ENCODE results near the gene RYR1. TPM values are rescaled to one million over a fixed set of nuclear protein-coding genes. Genes with fewer than 3 reads are reported as not detected.

RYR1 gene
- total and polyA plus RNA-seq, 2 of the 8 experiments (the other 6 are each of a cell fraction or from before 2014, with no cell fraction given), result 5.8 to 11.8 TPM

Other genes starting within 250 kb of the RYR1 start
- gene DPF1, start 209.5 kb upstream of the RYR1 start, total RNA-seq (2021; fragmentation: NEBNext Ultra II Directional; extraction: Animal tissue kit (Norgen Biotek cat#: 25700)), result 15.2 and 15.6 TPM in 2 replicates
- gene DPF1, start 209.5 kb upstream of the RYR1 start, polyA plus RNA-seq (2011; rRNA removed), result 12.9 and 20.9 TPM in 2 replicates
- 21.8 and 26.3 TPM in 2 replicates for gene PPP1R14A, start 177.3 kb upstream of the RYR1 start, total RNA-seq (2021; fragmentation: NEBNext Ultra II Directional; extraction: Animal tissue kit (Norgen Biotek cat#: 25700))
- 13.6 and 20.7 TPM in 2 replicates for gene PPP1R14A, start 177.3 kb upstream of the RYR1 start, polyA plus RNA-seq (2011; rRNA removed)
- gene SPINT2, start 169.1 kb upstream of the RYR1 start, total RNA-seq (2021; fragmentation: NEBNext Ultra II Directional; extraction: Animal tissue kit (Norgen Biotek cat#: 25700)), result 296 and 303 TPM in 2 replicates
- 294 and 376 TPM in 2 replicates for gene SPINT2, start 169.1 kb upstream of the RYR1 start, polyA plus RNA-seq (2011; rRNA removed)
- gene C19orf33, start 129.4 kb upstream of the RYR1 start, total RNA-seq (2021; fragmentation: NEBNext Ultra II Directional; extraction: Animal tissue kit (Norgen Biotek cat#: 25700)), result 4.4 and 6.0 TPM in 2 replicates
- 36.0 and 44.3 TPM in 2 replicates for gene C19orf33, start 129.4 kb upstream of the RYR1 start, polyA plus RNA-seq (2011; rRNA removed)
- gene YIF1B, start 117.7 kb upstream of the RYR1 start, total RNA-seq (2021; fragmentation: NEBNext Ultra II Directional; extraction: Animal tissue kit (Norgen Biotek cat#: 25700)), result 89.6 and 94.3 TPM in 2 replicates
- gene YIF1B, start 117.7 kb upstream of the RYR1 start, polyA plus RNA-seq (2011; rRNA removed), result 305 and 441 TPM in 2 replicates
- 13.3 and 14.1 TPM in 2 replicates for gene KCNK6, start 113.8 kb upstream of the RYR1 start, total RNA-seq (2021; fragmentation: NEBNext Ultra II Directional; extraction: Animal tissue kit (Norgen Biotek cat#: 25700))
- gene KCNK6, start 113.8 kb upstream of the RYR1 start, polyA plus RNA-seq (2011; rRNA removed), result 10.6 TPM in 2 replicates
- 2.8 and 3.1 TPM in 2 replicates for gene CATSPERG, start 97.9 kb upstream of the RYR1 start, total RNA-seq (2021; fragmentation: NEBNext Ultra II Directional; extraction: Animal tissue kit (Norgen Biotek cat#: 25700))
- 1.4 and 2.6 TPM in 2 replicates for gene CATSPERG, start 97.9 kb upstream of the RYR1 start, polyA plus RNA-seq (2011; rRNA removed)
- gene PSMD8, start 59.1 kb upstream of the RYR1 start, total RNA-seq (2021; fragmentation: NEBNext Ultra II Directional; extraction: Animal tissue kit (Norgen Biotek cat#: 25700)), result 170 and 183 TPM in 2 replicates
- gene PSMD8, start 59.1 kb upstream of the RYR1 start, polyA plus RNA-seq (2011; rRNA removed), result 410 and 486 TPM in 2 replicates
- 1.2 and 2.7 TPM in 2 replicates for gene GGN, start 45.7 kb upstream of the RYR1 start, total RNA-seq (2021; fragmentation: NEBNext Ultra II Directional; extraction: Animal tissue kit (Norgen Biotek cat#: 25700))
- gene GGN, start 45.7 kb upstream of the RYR1 start, polyA plus RNA-seq (2011; rRNA removed), result 0.47 and 0.69 TPM in 2 replicates
- 7.1 and 8.1 TPM in 2 replicates for gene SPRED3, start 45.0 kb upstream of the RYR1 start, total RNA-seq (2021; fragmentation: NEBNext Ultra II Directional; extraction: Animal tissue kit (Norgen Biotek cat#: 25700))
- gene SPRED3, start 45.0 kb upstream of the RYR1 start, polyA plus RNA-seq (2011; rRNA removed), result 10.3 and 13.5 TPM in 2 replicates
- gene FAM98C, start 30.6 kb upstream of the RYR1 start, total RNA-seq (2021; fragmentation: NEBNext Ultra II Directional; extraction: Animal tissue kit (Norgen Biotek cat#: 25700)), result 4.6 and 6.1 TPM in 2 replicates
- 9.4 and 12.3 TPM in 2 replicates for gene FAM98C, start 30.6 kb upstream of the RYR1 start, polyA plus RNA-seq (2011; rRNA removed)
- 1.9 and 2.0 TPM in 2 replicates for gene RASGRP4, start 7.5 kb upstream of the RYR1 start, total RNA-seq (2021; fragmentation: NEBNext Ultra II Directional; extraction: Animal tissue kit (Norgen Biotek cat#: 25700))
- 3.1 and 5.7 TPM in 2 replicates for gene RASGRP4, start 7.5 kb upstream of the RYR1 start, polyA plus RNA-seq (2011; rRNA removed)
- gene MAP4K1, start 184.3 kb downstream of the RYR1 start, total RNA-seq (2021; fragmentation: NEBNext Ultra II Directional; extraction: Animal tissue kit (Norgen Biotek cat#: 25700)), result 10.4 and 14.4 TPM in 2 replicates
- gene MAP4K1, start 184.3 kb downstream of the RYR1 start, polyA plus RNA-seq (2011; rRNA removed), result 9.0 and 22.0 TPM in 2 replicates
- gene EIF3K, start 185.5 kb downstream of the RYR1 start, total RNA-seq (2021; fragmentation: NEBNext Ultra II Directional; extraction: Animal tissue kit (Norgen Biotek cat#: 25700)), result 329 and 344 TPM in 2 replicates
- 937 and 977 TPM in 2 replicates for gene EIF3K, start 185.5 kb downstream of the RYR1 start, polyA plus RNA-seq (2011; rRNA removed)
- 520 and 530 TPM in 2 replicates for gene ACTN4, start 214.0 kb downstream of the RYR1 start, total RNA-seq (2021; fragmentation: NEBNext Ultra II Directional; extraction: Animal tissue kit (Norgen Biotek cat#: 25700))
- 211 and 281 TPM in 2 replicates for gene ACTN4, start 214.0 kb downstream of the RYR1 start, polyA plus RNA-seq (2011; rRNA removed)